ACC112 (cell line): ENCODE results near the gene GRM8.

ENCODE experiments used
- H2AFZ ChIP-seq: fragments of 200-600 bp; sonication (generic); one replicate; pipeline ENCODE4 v1.6.0; 2017; ENCODE audit warnings: antibody characterized with exemption, low read length; ENCODE audit not compliant: unreplicated experiment
- H3K27ac ChIP-seq: fragments of 200-600 bp; sonication (generic); 2 replicates; pipeline ENCODE4 v1.5.1; 2014; ENCODE audit warnings: low read depth, mild to moderate bottlenecking, antibody characterized with exemption, low read length, moderate library complexity
- H3K27me3 ChIP-seq: fragments of 200-600 bp; sonication (generic); 2 replicates; pipeline ENCODE4 v1.6.1; 2014; ENCODE audit warnings: mild to moderate bottlenecking, antibody characterized with exemption, low read length, moderate library complexity, mixed read lengths; ENCODE audit not compliant: insufficient read depth
- H3K36me3 ChIP-seq: fragments of 200-600 bp; sonication (generic); 2 replicates; pipeline ENCODE4 v1.6.1; 2016; ENCODE audit warnings: mild to moderate bottlenecking, antibody characterized with exemption, low read length, moderate library complexity, mixed read lengths; ENCODE audit not compliant: insufficient read depth
- H3K4me1 ChIP-seq: fragments of 200-600 bp; sonication (generic); one replicate; pipeline ENCODE4 v1.6.1; 2016; ENCODE audit warnings: low read length, mixed read lengths; ENCODE audit not compliant: insufficient read depth, unreplicated experiment, control insufficient read depth
- H3K4me3 ChIP-seq: fragments of 200-600 bp; sonication (generic); 2 replicates; pipeline ENCODE4 v1.5.1; 2014; ENCODE audit warnings: mild to moderate bottlenecking, low read depth, low read length
- H3K79me2 ChIP-seq: fragments of 200-600 bp; sonication (generic); one replicate; pipeline ENCODE4 v1.6.0; 2016; ENCODE audit warnings: low read length; ENCODE audit not compliant: control insufficient read depth, unreplicated experiment, insufficient read depth

Gene GRM8

GRCh38 chr7:126820925-126821324 is 431.8 kb downstream of the GRM8 start:
- Histone ChIP-seq H3K4me3 (no peak overlapping the region), H3K27me3 (no peaks in the 10 kb centered on the region), H3K36me3 (no peaks in the 10 kb centered on the region), H3K4me1 (no peaks in the 10 kb centered on the region), H3K27ac (no peak overlapping the region), H3K79me2 (no peaks in the 10 kb centered on the region), H2AFZ (no peak overlapping the region)

GRCh38 chr7:126819197-126819484 is 433.6 kb downstream of the GRM8 start:
- H3K36me3 ChIP-seq = no peaks in the 10 kb centered on the region
- no peak overlapping the region for H3K4me3 ChIP-seq
- H2AFZ ChIP-seq = no peak overlapping the region
- no peaks in the 10 kb centered on the region for H3K4me1 ChIP-seq
- no peak overlapping the region for H3K27ac ChIP-seq
- no peaks in the 10 kb centered on the region for H3K79me2 ChIP-seq
- H3K27me3 ChIP-seq = no peaks in the 10 kb centered on the region

GRCh38 chr7:126818393-126819196 is 434.1 kb downstream of the GRM8 start:
- H3K4me1 ChIP-seq = no peaks in the 10 kb centered on the region
- no peaks in the 10 kb centered on the region for H3K27me3 ChIP-seq
- no peak overlapping the region for H3K4me3 ChIP-seq
- no peaks in the 10 kb centered on the region for H3K79me2 ChIP-seq
- H2AFZ ChIP-seq = no peak overlapping the region
- H3K27ac ChIP-seq = no peak overlapping the region
- H3K36me3 ChIP-seq = no peaks in the 10 kb centered on the region

GRCh38 chr7:126809188-126809587 is 443.6 kb downstream of the GRM8 start:
- Histone ChIP-seq H3K79me2 (no peaks in the 10 kb centered on the region), H3K4me1 (no peaks in the 10 kb centered on the region), H3K27ac (no peak overlapping the region), H3K27me3 (no peaks in the 10 kb centered on the region), H2AFZ (no peak overlapping the region), H3K36me3 (no peaks in the 10 kb centered on the region), H3K4me3 (no peak overlapping the region)

GRCh38 chr7:126806614-126807013 is 446.1 kb downstream of the GRM8 start:
- H3K4me1 ChIP-seq = no peaks in the 10 kb centered on the region
- no peak overlapping the region for H3K27ac ChIP-seq
- H3K36me3 ChIP-seq = no peaks in the 10 kb centered on the region
- H2AFZ ChIP-seq = no peak overlapping the region
- H3K4me3 ChIP-seq = no peak overlapping the region
- no peaks in the 10 kb centered on the region for H3K79me2 ChIP-seq
- no peaks in the 10 kb centered on the region for H3K27me3 ChIP-seq

- Histone ChIP-seq H3K27me3 (no peaks in the 10 kb centered on the region), H3K79me2 (no peaks in the 10 kb centered on the region), H3K27ac (no peak overlapping the region), H3K36me3 (no peaks in the 10 kb centered on the region), H2AFZ (no peak overlapping the region), H3K4me1 (no peaks in the 10 kb centered on the region), H3K4me3 (no peak overlapping the region)
These were observed 447.4 kb downstream of the GRM8 start for GRCh38 chr7:126805351-126805750.

- no peak overlapping the region for H3K4me3 ChIP-seq
- H3K27me3 ChIP-seq = no peaks in the 10 kb centered on the region
- H3K79me2 ChIP-seq = no peaks in the 10 kb centered on the region
- no peak overlapping the region for H3K27ac ChIP-seq
- H2AFZ ChIP-seq = no peak overlapping the region
- no peaks in the 10 kb centered on the region for H3K4me1 ChIP-seq
- no peaks in the 10 kb centered on the region for H3K36me3 ChIP-seq
These were observed 448.1 kb downstream of the GRM8 start for GRCh38 chr7:126804604-126805003.

GRCh38 chr7:126803990-126804389 is 448.8 kb downstream of the GRM8 start:
- no peak overlapping the region for H3K27ac ChIP-seq
- no peak overlapping the region for H2AFZ ChIP-seq
- H3K4me1 ChIP-seq = no peaks in the 10 kb centered on the region
- H3K79me2 ChIP-seq = no peaks in the 10 kb centered on the region
- no peaks in the 10 kb centered on the region for H3K36me3 ChIP-seq
- H3K4me3 ChIP-seq = no peak overlapping the region
- H3K27me3 ChIP-seq = no peaks in the 10 kb centered on the region

GRCh38 chr7:126803060-126803665 is 449.6 kb downstream of the GRM8 start:
- H3K36me3 ChIP-seq = no peaks in the 10 kb centered on the region
- no peaks in the 10 kb centered on the region for H3K4me1 ChIP-seq
- no peaks in the 10 kb centered on the region for H3K27me3 ChIP-seq
- no peaks in the 10 kb centered on the region for H3K79me2 ChIP-seq
- H3K27ac ChIP-seq = no peak overlapping the region
- no peak overlapping the region for H2AFZ ChIP-seq
- H3K4me3 ChIP-seq = no peak overlapping the region

- H3K79me2 ChIP-seq = no peaks in the 10 kb centered on the region
- H3K27ac ChIP-seq = no peak overlapping the region
- H3K4me1 ChIP-seq = no peaks in the 10 kb centered on the region
These were observed 451.0 kb downstream of the GRM8 start for GRCh38 chr7:126801733-126802132.

GRCh38 chr7:126799541-126799940 is 453.2 kb downstream of the GRM8 start:
- Histone ChIP-seq H3K27ac (no peak overlapping the region), H3K4me1 (no peaks in the 10 kb centered on the region), H3K27me3 (no peaks in the 10 kb centered on the region), H3K79me2 (no peaks in the 10 kb centered on the region), H2AFZ (no peak overlapping the region), H3K4me3 (no peak overlapping the region), H3K36me3 (no peaks in the 10 kb centered on the region)

More at GRCh38 chr7:126801733-126802132, 451.0 kb downstream of the GRM8 start:
- no peak overlapping the region for H3K4me3 ChIP-seq
- H2AFZ ChIP-seq = no peak overlapping the region
- H3K27me3 ChIP-seq = no peaks in the 10 kb centered on the region
- H3K36me3 ChIP-seq = no peaks in the 10 kb centered on the region
